Measurements from ENCODE around the gene WDR70. TPM values are rescaled to one million over a fixed set of nuclear protein-coding genes. Genes with fewer than 3 reads are reported as not detected.
"Not testable (repeated sequence)": the region's sequence is repeated elsewhere in the genome, so short reads cannot be mapped to it uniquely, and the experiment has no call there.

The WDR70 gene
- total RNA-seq, 1 donor from 2014 or later, result 34.3 TPM

DNA sequence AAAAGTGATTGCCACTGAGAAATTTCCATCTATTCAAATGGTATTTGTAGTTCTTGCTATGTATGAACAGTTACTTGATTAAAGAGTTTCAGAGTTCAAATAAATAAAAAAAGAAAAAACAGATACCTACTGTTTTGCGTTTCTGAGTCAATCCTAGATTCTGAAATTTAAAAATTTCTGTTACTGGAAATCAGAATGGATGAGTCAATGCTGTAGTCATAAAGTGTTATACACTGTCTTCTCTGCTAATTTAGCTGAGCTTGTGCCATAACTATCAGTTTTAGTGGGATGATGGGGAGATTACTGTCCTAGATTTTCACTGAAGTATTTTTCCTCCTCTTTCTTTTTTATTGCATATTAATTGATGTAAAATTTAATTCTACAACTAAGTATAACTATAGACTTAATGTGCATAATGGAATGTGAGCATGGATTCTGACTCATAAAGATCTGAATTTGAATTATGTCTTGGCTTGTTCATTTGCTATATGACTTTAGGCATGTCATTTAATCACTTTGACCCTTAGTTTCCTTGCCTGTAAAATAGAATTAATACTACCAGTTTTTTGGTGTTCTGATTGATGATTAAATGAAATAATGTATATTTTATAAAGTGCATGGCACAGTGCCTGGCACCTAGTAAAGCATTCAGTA is 75.4 kb downstream of the WDR70 start:
- DNase-seq, result not testable (repeated sequence)

- not testable (repeated sequence) for DNase-seq
These were observed 84.3 kb downstream of the WDR70 start for GRCh38 chr5:37463191-37464051.

GRCh38 chr5:37464581-37464980 is 85.5 kb downstream of the WDR70 start:
- not testable (repeated sequence) for DNase-seq

DNA sequence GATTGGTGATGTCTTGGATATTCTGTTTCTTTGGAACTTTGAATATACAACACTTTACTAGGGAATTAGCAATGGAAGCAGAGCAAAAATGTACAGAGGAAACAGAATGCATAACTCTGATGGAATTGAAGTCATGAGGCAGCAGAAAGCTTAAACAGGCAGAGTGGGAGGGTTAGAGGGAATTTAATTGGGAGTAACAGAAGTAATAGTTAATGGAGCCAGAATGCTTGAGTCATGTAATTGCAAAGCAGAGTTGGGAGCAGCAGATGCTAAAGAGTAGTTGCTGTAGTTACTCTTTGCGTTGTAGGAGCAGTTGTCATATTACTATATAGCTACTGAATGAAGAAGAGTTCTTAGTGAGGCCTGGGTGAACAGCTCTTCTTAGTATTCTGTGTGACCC is 90.3 kb downstream of the WDR70 start:
- DNase-seq, result not testable (repeated sequence)

- no peak for DNase-seq
These were observed 92.6 kb downstream of the WDR70 start for GRCh38 chr5:37471666-37472197.

DNA sequence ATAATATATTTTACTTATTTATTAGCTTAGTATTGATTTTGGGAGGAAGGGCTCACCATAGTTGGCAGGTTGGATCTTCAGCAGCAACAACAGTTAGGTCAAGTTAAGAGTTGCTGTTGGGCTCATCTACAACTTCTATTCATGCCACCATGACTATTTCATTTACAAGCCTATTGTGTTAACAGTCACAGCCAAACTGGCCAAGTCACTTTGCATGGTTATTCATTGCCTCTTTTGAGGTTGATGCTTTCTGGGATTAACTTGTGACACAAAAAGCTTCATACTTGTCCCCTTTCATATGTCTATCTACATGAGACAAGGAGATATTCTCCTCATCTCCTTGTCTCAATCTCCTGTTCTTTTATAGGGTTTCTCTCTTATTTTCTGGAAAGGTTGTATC is 98.3 kb downstream of the WDR70 start:
- DNase-seq, result no peak

- no peak for DNase-seq
These were observed 99.2 kb downstream of the WDR70 start for GRCh38 chr5:37478121-37478894.

DNA sequence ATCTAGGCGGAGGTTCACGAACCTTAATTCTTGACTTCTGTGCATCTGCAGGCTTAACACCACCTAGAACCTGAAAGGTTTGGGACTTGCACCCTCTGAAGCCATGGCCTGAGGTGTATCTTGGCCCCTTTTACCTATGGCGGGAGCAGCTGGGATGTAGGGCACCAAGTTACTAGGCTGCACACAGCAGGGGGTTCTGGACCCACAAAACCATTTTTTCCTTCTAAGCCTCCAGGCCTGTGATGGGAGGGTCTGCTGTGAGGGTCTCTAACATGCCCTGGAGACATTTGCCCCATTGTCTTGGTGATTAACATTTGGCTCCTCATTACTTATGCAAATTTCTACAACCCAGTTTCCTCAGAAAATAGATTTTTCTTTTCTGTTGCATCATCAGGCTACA is 102.3 kb downstream of the WDR70 start:
- DNase-seq, result not testable (repeated sequence)

DNA sequence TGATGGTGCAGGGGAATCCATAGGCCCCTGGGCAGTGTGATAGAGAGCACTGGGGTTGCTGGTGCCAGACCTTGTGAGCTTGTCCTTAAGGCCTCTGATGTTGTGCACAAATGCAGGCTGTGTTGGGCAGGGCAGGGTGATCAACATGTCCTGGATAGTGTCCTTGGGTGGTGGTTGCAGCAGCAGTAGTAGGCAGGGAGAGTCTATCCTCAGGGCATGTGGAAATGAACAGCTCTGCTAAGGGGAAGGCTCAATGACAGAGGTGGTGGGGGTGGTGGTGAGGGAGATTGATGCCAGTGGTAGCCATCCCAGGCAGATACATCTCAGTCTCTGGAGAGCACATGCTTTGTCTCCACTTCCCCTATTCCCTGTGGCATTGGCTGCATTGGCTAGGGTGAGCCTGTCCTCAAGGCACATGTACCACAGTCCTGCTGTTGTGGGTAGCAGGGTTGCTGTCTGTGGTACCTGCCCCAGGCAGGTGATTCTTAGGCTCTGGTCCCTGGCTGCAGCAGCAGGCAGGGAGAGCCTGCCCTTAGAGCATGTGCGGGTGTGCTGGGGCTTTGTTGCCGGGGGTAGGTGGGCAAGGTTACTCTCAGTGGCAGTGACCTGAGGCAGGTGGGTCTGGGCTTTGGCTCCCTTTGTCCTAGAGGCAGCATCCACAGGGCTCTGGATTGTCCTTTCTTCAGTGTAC is 111.1 kb downstream of the WDR70 start:
- DNase-seq, result no peak

- no peak for DNase-seq
These were observed 111.8 kb downstream of the WDR70 start for GRCh38 chr5:37490931-37491330.

GRCh38 chr5:37492778-37493555 is 113.8 kb downstream of the WDR70 start:
- DNase-seq, result no peak

DNA sequence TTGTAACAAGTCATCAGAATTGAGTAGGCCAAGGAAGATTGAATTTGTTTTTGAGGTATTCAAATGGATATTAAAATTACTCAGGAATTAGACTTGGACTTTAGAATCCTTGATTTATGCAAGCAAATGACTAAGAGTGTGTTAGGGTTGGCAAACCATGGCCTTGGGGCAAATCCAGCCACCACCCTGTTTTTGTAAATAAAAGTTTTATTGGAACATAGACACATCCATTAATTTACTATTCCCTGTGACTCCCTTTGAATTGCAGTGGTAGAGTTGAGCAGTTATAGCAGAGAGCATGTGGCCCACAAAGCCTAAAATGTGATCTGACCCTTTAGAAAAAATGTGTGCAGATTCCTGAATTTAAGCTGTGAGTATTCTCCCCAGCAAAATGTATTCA is 115.6 kb downstream of the WDR70 start:
- no peak for DNase-seq

GRCh38 chr5:37495210-37495609 is 116.1 kb downstream of the WDR70 start:
- DNase-seq, result no peak

DNA sequence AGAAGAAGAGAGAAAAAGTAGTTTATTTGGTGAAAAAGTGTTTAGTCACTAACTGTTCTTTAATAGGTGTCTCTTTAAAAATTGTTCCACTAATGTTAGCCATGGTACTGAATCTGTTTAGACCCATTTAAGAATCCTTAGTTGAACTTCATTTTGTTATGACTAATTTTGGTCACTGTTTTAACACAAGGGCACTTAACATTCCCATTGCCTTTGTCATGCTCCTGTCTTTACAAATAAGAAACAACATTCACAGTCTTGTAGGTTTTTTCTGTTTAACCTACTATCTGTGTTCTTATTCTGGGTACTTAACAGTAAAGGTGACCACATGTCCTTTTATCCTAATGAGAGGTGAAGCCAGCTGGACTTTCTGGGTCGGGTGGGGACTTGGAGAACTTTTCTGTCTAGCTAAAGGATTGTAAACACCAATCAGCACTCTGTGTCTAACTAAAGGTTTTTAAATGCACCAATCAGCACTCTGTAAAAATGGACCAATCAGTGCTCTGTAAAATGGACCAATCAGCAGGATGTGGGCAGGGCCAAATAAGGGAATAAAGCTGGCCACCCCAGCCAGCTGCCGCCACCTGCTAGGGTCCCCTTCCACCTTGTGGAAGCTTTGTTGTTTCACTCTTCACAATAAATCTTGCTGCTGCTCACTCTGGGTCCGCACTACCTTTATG is 116.7 kb downstream of the WDR70 start:
- DNase-seq, result no peak

- DNase-seq, result no peak
These were observed 117.9 kb downstream of the WDR70 start for GRCh38 chr5:37496902-37497445.

GRCh38 chr5:37501152-37501551 is 122.0 kb downstream of the WDR70 start:
- DNase-seq, result no peak

DNA sequence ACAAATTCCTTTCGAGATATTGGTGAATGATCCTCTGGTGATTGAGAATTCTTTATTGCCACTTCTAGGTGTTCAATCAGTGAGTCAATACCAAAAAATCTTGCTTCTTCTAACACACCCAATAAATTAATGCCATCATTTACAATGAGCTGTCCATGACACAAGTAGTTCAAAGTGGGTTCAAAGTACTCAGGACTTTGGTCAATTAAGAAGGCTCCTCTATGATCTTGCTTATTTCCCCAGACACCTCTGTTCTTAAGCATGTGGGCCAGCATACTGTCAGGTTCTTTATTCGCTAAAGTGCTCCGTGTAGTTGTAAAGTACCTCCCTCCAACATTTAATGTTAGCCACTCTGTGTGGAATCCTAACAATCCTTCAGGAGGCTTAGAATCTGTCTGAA is 127.1 kb downstream of the WDR70 start:
- no peak for DNase-seq

- DNase-seq, result no peak
These were observed 127.6 kb downstream of the WDR70 start for GRCh38 chr5:37506722-37507121.

- no peak for DNase-seq
These were observed 132.5 kb downstream of the WDR70 start for GRCh38 chr5:37511646-37512045.

DNA sequence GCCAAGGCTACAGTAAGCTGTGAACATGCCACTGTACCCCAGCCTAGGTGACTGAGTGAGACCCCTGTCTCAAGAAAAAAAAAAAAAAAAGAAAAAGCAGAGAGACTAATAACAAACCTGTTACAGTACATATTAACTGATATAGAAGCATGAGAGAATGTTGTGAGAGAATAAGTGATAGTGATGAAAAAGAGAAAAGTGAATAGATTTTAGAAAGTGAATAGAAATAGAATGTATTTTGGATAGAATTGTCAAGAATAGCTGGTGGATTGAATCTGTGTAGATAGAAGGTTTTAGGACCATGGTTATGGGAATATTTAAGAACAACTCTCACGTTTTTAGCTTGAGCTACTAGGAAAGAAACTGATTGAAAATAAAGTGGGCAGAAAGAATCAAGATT is 135.8 kb downstream of the WDR70 start:
- no peak for DNase-seq

Data from skin of body (tissue), 2 donors.